GM12874 (cell line): Measurements from ENCODE around the gene PAK2.

Experiments
- CTCF ChIP-seq: IDR thresholded peaks from 2 replicates; pipeline ENCODE4 v1.5.1; 2011; ENCODE audit warnings: low read depth, mild to moderate bottlenecking, control low read depth, low read length, moderate library complexity; ENCODE audit not compliant: insufficient read depth

PAK2 gene

GRCh38 chr3:196757876-196758739 lies 18.5 kb downstream of the PAK2 start:
- no peak for TF ChIP-seq CTCF

- TF ChIP-seq CTCF: no peak
Observed at GRCh38 chr3:196763179-196763578, 23.5 kb downstream of the PAK2 start.

DNA sequence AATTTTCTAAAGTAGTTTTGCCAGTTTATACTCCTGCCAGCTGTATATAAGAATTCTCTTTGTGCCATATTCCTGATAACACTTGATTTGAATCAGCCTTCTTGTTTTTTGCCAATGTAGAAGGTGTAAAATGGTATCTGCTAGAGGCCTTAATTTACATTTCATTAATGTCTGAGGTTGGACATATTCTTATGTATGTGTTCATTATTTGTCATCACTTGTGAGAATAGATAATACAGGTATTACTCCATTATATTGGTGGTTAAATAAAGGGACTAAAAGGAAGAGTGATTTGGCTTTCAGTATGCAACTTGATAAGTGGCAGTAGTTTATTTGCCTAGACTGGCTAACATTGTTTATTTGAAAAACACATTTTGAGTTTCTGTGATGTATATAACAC lies 25.8 kb downstream of the PAK2 start:
- no peak for TF ChIP-seq CTCF

DNA sequence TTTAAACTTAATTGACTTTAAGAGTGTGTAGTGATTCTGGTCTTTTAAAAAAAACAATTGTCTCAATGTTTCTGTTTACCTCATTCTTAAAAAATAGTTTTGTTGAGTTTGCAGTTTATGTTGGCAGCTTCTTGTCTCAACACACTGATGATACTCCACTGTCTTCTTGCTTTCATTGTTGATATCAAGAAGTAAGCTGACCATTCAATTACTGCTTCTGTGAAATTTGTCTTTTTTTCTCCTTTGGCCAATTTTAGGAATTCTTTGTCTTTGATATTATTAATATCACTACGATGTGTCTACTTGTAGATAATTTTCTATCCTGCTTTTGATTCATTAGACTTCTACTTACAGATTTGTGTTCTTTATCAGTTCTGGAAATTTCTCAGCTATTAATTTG lies 31.4 kb downstream of the PAK2 start:
- no peak for TF ChIP-seq CTCF

- no peak for TF ChIP-seq CTCF
Observed at GRCh38 chr3:196772102-196772501, 32.4 kb downstream of the PAK2 start.

GRCh38 chr3:196772897-196773296 lies 33.2 kb downstream of the PAK2 start:
- TF ChIP-seq CTCF: no peak

DNA sequence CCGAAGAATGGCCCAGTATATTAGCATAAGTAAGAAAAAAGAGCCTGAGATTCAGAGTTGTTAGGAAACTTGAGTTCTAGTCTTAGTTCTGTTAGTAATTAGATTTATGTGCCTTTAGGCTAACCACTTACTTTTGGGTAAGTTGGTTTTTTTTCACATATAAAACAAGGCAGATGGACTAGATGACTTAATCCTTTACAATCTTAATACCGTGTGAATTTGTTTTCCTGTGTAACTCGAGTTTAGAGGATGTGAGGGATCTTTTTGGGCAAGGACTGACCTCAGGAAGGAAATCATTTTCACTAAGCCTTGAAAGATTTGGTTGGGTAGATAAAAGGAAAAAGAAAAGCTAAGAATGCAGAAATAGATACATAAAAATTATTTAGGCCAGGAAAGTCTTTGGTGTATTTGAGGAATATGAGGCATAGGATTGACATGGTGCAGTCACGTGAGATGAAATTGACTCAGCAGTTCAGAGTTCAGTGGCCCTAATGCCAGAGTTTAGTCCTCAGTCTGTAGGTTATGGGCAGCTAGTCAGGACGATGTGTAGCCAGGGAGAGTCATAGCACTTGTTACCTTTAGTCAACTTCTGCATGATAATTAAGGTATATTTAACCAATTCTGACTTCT lies 34.6 kb downstream of the PAK2 start:
- no peak for TF ChIP-seq CTCF
